GM13977 (cell line): ENCODE results near the gene TEAD1.
"Not testable (repeated sequence)": the region's sequence is repeated elsewhere in the genome, so short reads cannot be mapped to it uniquely, and the experiment has no call there.

Experiments
- DNase-seq: peaks from one replicate; pipeline ENCODE4 v3.0.0; 2012; ENCODE audit warnings: low spot score
- in situ Hi-C: fragments of 300-500 bp; cut with MboI; formaldehyde crosslinking; loops from one replicate; pipeline ENCODE4 v1.12.0; 2022; ENCODE audit warnings: low sequenced_read_pairs, low pct_unique_long_range_greater_than_20kb, mixed read lengths, inconsistent platforms; ENCODE audit not compliant: unreplicated experiment
- TF ChIP-seq, protein P1 (sequence below): IDR thresholded peaks from 2 replicates; pipeline ENCODE4 v1.5.1; 2012; ENCODE audit warnings: mild to moderate bottlenecking, control low read depth; ENCODE audit not compliant: insufficient read depth; ENCODE audit errors: extremely low read depth, missing control alignments

The TEAD1 gene

DNA sequence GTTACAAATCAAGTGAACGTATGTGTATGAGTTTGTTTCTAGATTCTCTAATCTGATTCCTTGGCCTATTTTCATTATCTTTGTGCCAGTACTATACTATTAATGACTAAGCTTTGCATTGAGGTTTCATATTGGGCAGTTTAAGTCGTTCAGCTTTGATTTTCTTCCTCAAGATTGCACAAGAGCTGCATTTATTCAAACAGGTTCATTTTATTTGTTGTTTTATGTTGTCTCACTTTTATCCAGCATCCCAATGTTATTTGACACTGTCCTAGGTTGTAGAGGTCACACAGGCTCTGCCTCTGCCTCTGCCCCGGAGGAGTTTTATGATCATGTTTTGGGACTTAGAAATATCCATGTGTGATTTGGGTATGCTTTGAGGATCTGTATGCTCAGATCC, 79.8 kb downstream of the TEAD1 start:
- in situ Hi-C loops, result no loop called here
- DNase-seq, result no peak
- TF ChIP-seq, protein P1, sequence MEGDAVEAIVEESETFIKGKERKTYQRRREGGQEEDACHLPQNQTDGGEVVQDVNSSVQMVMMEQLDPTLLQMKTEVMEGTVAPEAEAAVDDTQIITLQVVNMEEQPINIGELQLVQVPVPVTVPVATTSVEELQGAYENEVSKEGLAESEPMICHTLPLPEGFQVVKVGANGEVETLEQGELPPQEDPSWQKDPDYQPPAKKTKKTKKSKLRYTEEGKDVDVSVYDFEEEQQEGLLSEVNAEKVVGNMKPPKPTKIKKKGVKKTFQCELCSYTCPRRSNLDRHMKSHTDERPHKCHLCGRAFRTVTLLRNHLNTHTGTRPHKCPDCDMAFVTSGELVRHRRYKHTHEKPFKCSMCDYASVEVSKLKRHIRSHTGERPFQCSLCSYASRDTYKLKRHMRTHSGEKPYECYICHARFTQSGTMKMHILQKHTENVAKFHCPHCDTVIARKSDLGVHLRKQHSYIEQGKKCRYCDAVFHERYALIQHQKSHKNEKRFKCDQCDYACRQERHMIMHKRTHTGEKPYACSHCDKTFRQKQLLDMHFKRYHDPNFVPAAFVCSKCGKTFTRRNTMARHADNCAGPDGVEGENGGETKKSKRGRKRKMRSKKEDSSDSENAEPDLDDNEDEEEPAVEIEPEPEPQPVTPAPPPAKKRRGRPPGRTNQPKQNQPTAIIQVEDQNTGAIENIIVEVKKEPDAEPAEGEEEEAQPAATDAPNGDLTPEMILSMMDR, result no peak

DNA sequence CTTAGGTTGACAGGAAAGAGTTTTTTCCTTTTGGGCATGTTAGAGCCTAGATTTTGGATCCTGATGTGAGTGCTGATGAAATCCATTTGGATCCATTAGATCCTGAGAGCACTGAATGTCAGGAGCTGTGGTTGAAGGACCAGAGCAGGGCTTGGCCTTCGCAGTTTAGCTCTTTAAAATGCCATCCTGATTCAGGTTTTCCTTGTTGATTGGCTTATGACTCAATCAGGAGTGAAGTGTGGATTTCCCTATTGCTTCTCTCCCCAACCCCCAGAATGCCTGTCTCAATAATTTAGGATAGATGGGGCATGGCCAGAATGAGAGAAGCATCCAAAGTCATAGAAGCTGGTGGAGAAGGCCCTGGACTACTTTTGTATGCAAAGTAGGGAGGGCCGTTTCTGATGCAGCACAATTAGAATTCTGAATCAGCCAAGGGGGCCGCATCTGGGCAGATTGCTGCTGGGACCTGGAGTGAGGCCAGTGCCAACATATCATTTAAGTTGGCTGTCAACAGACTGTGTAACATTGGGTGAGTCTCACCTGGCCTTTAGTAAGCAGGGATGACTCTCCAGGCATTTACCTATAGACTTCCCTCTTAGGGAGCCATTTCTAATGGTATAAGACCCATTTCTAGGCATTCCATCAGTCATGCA, 80.5 kb downstream of the TEAD1 start:
- TF ChIP-seq, protein P1, result no peak
- no peak for DNase-seq
- in situ Hi-C loops, result no loop called here

DNA sequence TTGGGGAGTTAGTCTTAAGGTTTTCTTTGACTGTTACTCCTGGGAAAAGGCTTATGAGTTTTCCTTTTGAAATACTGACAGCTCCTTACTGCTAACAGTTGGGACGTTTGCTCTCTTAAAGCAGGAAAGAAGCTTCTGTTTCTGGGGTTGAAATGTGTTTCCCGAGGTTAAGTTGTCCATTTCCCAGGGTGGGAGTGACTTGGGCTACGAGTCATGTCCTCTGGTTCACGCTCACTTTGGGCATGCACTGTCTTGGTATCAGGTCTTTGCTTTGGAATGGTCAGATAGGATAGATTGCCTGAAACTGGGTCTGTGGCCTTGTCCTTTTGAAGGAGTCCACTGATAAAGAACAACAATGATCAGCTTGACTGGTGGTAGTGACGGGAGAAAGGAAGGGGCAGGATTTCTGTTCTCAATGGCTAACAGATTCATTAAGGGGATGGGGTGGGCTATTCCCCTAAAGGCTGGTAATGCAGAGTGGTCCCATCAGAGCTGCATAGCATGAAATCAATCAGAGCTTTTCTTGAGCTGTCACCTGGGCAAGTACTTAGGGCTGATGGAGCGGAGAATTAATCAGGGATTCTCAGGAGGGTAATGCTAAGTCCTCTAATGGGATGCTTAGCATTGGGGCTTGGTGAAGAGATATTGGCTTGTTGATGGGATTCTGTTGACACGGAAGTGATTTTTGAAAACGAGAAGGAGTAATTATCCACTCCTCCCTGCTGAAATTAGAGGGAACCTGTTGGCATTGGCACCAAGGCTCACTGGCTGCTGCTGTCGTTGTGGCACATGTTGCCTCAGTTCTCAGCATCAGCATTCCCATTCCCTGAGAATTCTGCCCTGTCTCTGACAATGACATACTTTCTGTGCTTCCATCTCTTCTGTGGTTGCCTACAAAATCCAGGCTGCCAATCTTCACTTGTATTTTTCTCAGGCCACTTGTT, 81.6 kb downstream of the TEAD1 start:
- TF ChIP-seq, protein P1, result no peak
- no peak for DNase-seq
- in situ Hi-C loops, result no loop called here

DNA sequence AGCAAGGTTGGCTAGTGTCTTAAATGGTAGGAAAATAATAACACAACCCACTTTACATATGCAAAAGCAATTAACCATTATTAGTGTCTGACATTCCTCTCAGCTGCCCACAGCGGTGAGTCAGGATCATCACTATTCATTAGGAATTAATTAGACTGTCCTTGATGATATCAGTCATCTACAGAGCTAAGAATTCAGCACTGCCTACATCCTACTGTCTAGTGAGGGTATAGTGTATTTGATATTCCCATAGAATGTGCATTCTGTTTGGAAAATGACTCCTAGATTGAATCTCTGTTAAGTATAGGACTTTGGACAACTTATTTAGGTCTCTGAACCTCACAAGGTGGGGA, 82.2 kb downstream of the TEAD1 start:
- TF ChIP-seq, protein P1, result no peak
- in situ Hi-C loops, result no loop called here
- DNase-seq, result no peak

DNA sequence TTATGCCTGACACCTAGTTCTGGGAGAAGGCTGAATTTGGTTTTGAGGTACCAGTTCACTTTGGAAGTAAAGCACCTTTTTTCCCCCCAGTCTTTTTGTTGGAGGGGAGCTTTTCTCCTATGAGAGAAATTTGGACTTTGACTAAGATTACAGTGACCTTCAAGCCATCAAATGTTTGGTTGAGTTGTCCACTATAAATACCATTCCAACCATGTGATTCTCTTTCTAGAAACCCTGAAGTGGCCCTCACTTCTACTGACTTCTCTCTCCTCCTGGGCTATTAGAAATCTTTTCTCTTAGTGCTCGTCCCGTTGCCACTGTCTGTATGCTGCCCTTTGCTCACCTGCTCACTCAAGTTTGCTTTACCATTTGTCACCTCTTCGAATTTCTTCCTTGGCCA, 82.6 kb downstream of the TEAD1 start:
- no peak for DNase-seq
- TF ChIP-seq, protein P1, result no peak
- in situ Hi-C loops, result no loop called here

DNA sequence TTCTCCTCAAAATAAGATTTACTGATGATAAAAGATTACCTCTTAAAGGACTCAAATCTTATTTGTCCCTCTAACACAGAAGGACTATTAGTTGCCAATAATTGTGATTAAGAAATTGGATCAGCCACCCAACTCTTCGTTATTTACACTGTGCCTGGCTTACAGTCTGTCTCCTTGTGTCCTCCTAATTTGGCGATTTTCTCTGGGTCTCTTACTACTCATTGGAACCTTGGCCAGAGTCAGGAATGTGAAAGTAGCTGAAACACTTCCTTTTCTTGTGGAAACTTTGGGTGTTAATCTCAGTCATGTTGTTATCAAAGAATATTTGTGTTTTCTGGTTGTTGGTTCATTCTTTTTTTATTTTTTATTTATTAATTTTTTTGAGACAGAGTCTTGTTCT, 83.2 kb downstream of the TEAD1 start:
- in situ Hi-C loops, result no loop called here
- no peak for DNase-seq
- TF ChIP-seq, protein P1, result no peak

DNA sequence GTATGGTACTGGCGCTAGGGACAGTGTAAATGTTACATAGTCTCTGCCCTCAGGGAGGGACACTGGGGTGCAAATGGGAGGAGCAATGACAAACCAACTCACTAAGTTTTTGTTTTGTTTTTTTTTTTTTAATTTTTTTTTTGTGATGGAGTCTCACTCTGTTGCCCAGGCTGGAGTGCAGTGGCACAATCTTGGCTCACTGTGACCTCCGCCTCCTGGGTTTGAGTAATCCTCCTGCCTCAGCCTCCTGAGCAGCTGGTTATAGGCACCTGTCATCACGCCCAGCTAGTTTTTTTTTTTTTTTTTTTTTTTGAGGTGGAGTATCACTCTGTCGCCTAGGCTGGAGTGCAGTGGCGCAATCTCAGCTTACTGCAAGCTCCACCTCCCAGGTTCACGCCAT, 83.9 kb downstream of the TEAD1 start:
- in situ Hi-C loops, DNase-seq: not testable (repeated sequence)
